Esophagus squamous epithelium (tissue), 4 donors: ENCODE measurements around the gene GPSM1.

Experiments
- POLR2A ChIP-seq, 4 donors: fragments of 450-650 bp; IDR thresholded peaks; one replicate each; pipeline ENCODE4 v1.6.1; 2017; ENCODE audit warnings: antibody characterized with exemption in 4 of 4, mild to moderate bottlenecking in 4 of 4, moderate library complexity in 3 of 4
- TF ChIP-seq, protein P1 (sequence below), 6 experiments: fragments of 450-650 bp in 4 of 6; fragments of 200-600 bp in 2 of 6; sonication (generic) in 2 of 6; IDR thresholded peaks; one replicate each; pipeline ENCODE4 v1.5.1; 2016 to 2019; ENCODE audit warnings: antibody characterized with exemption in 6 of 6, mild to moderate bottlenecking in 4 of 6, moderate library complexity in 4 of 6

DNA sequence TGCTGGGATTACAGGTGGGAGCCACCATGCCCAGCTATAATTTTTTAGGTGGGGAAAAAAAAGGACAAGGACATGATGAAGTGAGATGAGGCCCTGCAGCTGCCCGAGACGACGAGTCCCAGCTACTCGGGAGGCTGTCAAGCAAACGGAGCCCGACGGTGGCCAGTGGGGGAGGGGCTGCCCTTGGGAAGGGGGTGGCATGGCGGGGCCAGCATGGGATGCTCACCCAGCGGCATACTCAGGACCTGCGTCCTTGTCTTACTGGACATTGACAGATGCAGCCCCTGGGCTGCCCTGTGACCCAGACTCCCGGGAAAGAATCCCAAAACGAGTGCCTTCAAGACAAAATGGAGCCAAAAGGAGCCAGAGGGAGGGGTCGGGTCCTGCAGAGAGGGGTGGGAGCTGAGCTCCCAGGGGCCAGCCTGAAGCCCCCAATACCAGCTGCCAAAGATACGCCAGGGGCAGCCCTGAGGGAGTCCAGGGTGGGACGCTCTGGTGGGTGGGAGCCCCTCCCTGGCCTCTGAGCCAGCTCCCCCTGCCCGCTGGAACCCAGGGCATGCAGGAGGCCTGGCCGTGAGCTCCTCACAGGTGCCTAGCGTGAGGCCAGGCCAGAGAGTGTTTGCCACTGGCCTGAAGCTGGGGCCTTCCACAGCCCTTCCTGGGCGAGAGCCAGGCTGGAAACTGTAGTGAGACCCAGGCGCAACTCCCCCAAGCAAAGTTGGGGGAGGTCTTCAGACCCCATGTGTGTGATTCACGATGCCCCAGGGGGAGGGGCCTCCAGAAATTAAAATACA, 39.2 kb upstream of the GPSM1 start:
- TF ChIP-seq, protein P1, sequence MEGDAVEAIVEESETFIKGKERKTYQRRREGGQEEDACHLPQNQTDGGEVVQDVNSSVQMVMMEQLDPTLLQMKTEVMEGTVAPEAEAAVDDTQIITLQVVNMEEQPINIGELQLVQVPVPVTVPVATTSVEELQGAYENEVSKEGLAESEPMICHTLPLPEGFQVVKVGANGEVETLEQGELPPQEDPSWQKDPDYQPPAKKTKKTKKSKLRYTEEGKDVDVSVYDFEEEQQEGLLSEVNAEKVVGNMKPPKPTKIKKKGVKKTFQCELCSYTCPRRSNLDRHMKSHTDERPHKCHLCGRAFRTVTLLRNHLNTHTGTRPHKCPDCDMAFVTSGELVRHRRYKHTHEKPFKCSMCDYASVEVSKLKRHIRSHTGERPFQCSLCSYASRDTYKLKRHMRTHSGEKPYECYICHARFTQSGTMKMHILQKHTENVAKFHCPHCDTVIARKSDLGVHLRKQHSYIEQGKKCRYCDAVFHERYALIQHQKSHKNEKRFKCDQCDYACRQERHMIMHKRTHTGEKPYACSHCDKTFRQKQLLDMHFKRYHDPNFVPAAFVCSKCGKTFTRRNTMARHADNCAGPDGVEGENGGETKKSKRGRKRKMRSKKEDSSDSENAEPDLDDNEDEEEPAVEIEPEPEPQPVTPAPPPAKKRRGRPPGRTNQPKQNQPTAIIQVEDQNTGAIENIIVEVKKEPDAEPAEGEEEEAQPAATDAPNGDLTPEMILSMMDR (IDR thresholded peaks at IDR 0.05), result no peak
- no peak for TF ChIP-seq POLR2A (IDR thresholded peaks at IDR 0.05)
